CD14-positive monocyte (primary cell): ENCODE results near the gene NACA. TPM values are rescaled to one million over a fixed set of nuclear protein-coding genes. Genes with fewer than 3 reads are reported as not detected.
A peak's percentile ranks its signal among the peaks of the same experiment; 100 is the strongest.
"Not testable (repeated sequence)": the region's sequence is repeated elsewhere in the genome, so short reads cannot be mapped to it uniquely, and the experiment has no call there.

ENCODE experiments used
- DNase-seq, 3 donors: peaks; one replicate each; pipeline ENCODE4 v3.0.0-alpha.2; 2011 to 2022
- H2AFZ ChIP-seq: 2 replicates; pipeline ENCODE4 v1.6.0; 2012; ENCODE audit warnings: mild to moderate bottlenecking, low read depth, low read length, inconsistent platforms; ENCODE audit not compliant: insufficient read depth, poor library complexity, severe bottlenecking
- H3K27ac ChIP-seq, 2 donors: 1 replicate in 1 of 2; 2 replicates in 1 of 2; pipeline ENCODE4 v1.5.1; 2012 to 2013; ENCODE audit warnings: low read length in 2 of 2, control low read depth in 1 of 2, inconsistent platforms in 1 of 2, low read depth in 1 of 2, mild to moderate bottlenecking in 1 of 2
- H3K27me3 ChIP-seq, 2 donors: one replicate each; pipeline versions ENCODE4 v1.6.0 to v1.6.1; 2011 to 2013; ENCODE audit warnings: low read length in 2 of 2; ENCODE audit not compliant: control insufficient read depth in 2 of 2, insufficient read depth in 2 of 2
- H3K36me3 ChIP-seq, 2 donors: replicated peaks in 1 of 2; 1 replicate in 1 of 2; 2 replicates in 1 of 2; pipeline versions ENCODE4 v1.5.1 to v1.6.1; 2012 to 2013; ENCODE audit warnings: low read length in 2 of 2, control low read depth in 1 of 2, inconsistent platforms in 1 of 2, mild to moderate bottlenecking in 1 of 2; ENCODE audit not compliant: insufficient read depth in 2 of 2, control insufficient read depth in 1 of 2
- H3K4me1 ChIP-seq, 2 donors: 1 replicate in 1 of 2; 2 replicates in 1 of 2; pipeline versions ENCODE4 v1.5.1 to v1.6.1; 2012 to 2013; ENCODE audit warnings: low read length in 2 of 2, control low read depth in 1 of 2, inconsistent platforms in 1 of 2, mild to moderate bottlenecking in 1 of 2, moderate library complexity in 1 of 2; ENCODE audit not compliant: insufficient read depth in 2 of 2, control insufficient read depth in 1 of 2
- H3K4me2 ChIP-seq: replicated peaks from 2 replicates; pipeline ENCODE3; 2012; ENCODE audit warnings: low read length, moderate library complexity, mild to moderate bottlenecking; ENCODE audit not compliant: poor library complexity, severe bottlenecking; ENCODE audit errors: extremely low read depth
- H3K4me3 ChIP-seq, 3 experiments: fragments of 200-600 bp in 1 of 3; sonication (generic) in 1 of 3; replicated peaks in 1 of 3; 1 replicate in 2 of 3; 2 replicates in 1 of 3; pipeline ENCODE4 v1.5.1; 2011 to 2013; ENCODE audit warnings: low read length in 3 of 3, mild to moderate bottlenecking in 3 of 3, control low read depth in 2 of 3, low read depth in 2 of 3, inconsistent platforms in 1 of 3, moderate library complexity in 1 of 3
- H3K79me2 ChIP-seq: 2 replicates; pipeline ENCODE4 v1.6.0; 2012; ENCODE audit warnings: mild to moderate bottlenecking, control low read depth, inconsistent platforms, low read length, moderate library complexity; ENCODE audit not compliant: insufficient read depth
- H3K9ac ChIP-seq: 2 replicates; pipeline ENCODE4 v1.6.0; 2017; ENCODE audit warnings: low read length, mild to moderate bottlenecking; ENCODE audit not compliant: insufficient read depth, poor library complexity, severe bottlenecking
- H3K9me3 ChIP-seq, 2 donors: replicated peaks in 1 of 2; 1 replicate in 1 of 2; 2 replicates in 1 of 2; pipeline versions ENCODE4 v1.5.1 to v1.6.1; 2012 to 2013; ENCODE audit warnings: low read length in 2 of 2, control low read depth in 1 of 2; ENCODE audit not compliant: control insufficient read depth in 1 of 2, insufficient read depth in 1 of 2
- H4K20me1 ChIP-seq: 2 replicates; pipeline ENCODE4 v1.6.0; 2012; ENCODE audit warnings: mild to moderate bottlenecking, low read length, control low read depth, moderate library complexity; ENCODE audit not compliant: insufficient read depth
- H3K27ac Mint-ChIP-seq, 7 donors: one replicate each; pipeline ENCODE4 v1.8.0; 2020; ENCODE audit warnings: mild to moderate bottlenecking in 7 of 7, mixed read lengths in 7 of 7, moderate library complexity in 6 of 7, inconsistent platforms in 2 of 7
- H3K27me3 Mint-ChIP-seq, 3 donors: one replicate each; pipeline ENCODE4 v1.8.0; 2021 to 2022; ENCODE audit warnings: low read depth in 3 of 3, mild to moderate bottlenecking in 3 of 3, mixed read lengths in 3 of 3, moderate library complexity in 3 of 3, inconsistent platforms in 1 of 3
- H3K36me3 Mint-ChIP-seq, 2 donors: one replicate each; pipeline ENCODE4 v1.8.0; 2020; ENCODE audit warnings: mixed read lengths in 2 of 2, inconsistent platforms in 1 of 2, mild to moderate bottlenecking in 1 of 2
- H3K4me1 Mint-ChIP-seq: one replicate; pipeline ENCODE4 v1.8.0; 2020; ENCODE audit warnings: mild to moderate bottlenecking, mixed read lengths
- H3K4me3 Mint-ChIP-seq, 2 donors: one replicate each; pipeline ENCODE4 v1.8.0; 2020; ENCODE audit warnings: mild to moderate bottlenecking in 2 of 2, mixed read lengths in 2 of 2, moderate library complexity in 1 of 2
- H3K9me3 Mint-ChIP-seq, 7 donors: one replicate each; pipeline ENCODE4 v1.8.0; 2020 to 2022; ENCODE audit warnings: mixed read lengths in 7 of 7, mild to moderate bottlenecking in 6 of 7, moderate library complexity in 6 of 7, inconsistent platforms in 2 of 7
- WGBS: methylation state at CpG from one replicate; pipeline ENCODE4 v1.1.5; 2013; ENCODE audit warnings: missing lambda C conversion rate; ENCODE audit not compliant: insufficient coverage; 5-methylcytosine and 5-hydroxymethylcytosine counted together
- intact Hi-C, 2 donors: fragments of 100-400 bp; cut with micrococcal nuclease; formaldehyde crosslinking; loops; one replicate each; pipeline versions ENCODE4 v1.15.0 to v1.15.1; 2023
- polyA plus RNA-seq, 3 donors: library from polyadenylated mRNA; depleted of rRNA in 1 of 3; unstranded in 2 of 3; stranded (reverse) in 1 of 3; fragments of 300-500 nt in 2 of 3; fragments of >200 nt in 1 of 3; fragmentation: Illumina TruSeq in 2 of 3; gene quantifications; 1 replicate in 2 of 3; 2 replicates in 1 of 3; pipeline ENCODE4 v1.2.3, GENCODE V29; 2012 to 2021
- TF ChIP-seq, protein P1 (sequence below): fragments of 200-600 bp; IDR thresholded peaks from one replicate; pipeline ENCODE4 v1.8.0; 2022; ENCODE audit warnings: antibody characterized with exemption, mild to moderate bottlenecking

The NACA gene
- polyA plus RNA-seq, 3 donors = 797 to 1,102 (median 937) TPM

- Mint-ChIP-seq H3K4me1 (peaks cover 18% of the 10 kb centered on the region), H3K27ac (peak overlapping the region in 6 of 7 donors; percentile 10 to 65 (median 42)), H3K9me3 (no peaks in the 10 kb centered on the region), H3K27me3 (peaks cover 0 to 2% (median 1%) of the 10 kb centered on the region in 3 donors), H3K36me3 (peaks cover 18 to 36% of the 10 kb centered on the region in 2 donors), H3K4me3 (no peak overlapping the region)
- Histone ChIP-seq H4K20me1 (peaks cover 11% of the 10 kb centered on the region), H3K9ac (no peak overlapping the region), H3K79me2 (peaks cover 47% of the 10 kb centered on the region), H3K9me3 (no peaks in the 10 kb centered on the region), H3K4me3 (no peak overlapping the region), H2AFZ (peak overlapping the region; percentile 46), H3K36me3 (peaks cover 6 to 28% of the 10 kb centered on the region in 2 donors), H3K4me2 (no peak overlapping the region), H3K27ac (peak overlapping the region in 1 of 2 donors; percentile 4), H3K4me1 (peaks cover 16 to 28% of the 10 kb centered on the region in 2 donors), H3K27me3 (no peaks in the 10 kb centered on the region)
- intact Hi-C loops = loop anchor here in 1 of 2 donors (5.0 to 10.0 kb wide), 2 partner anchors 41 to 83 kb away; partner anchors contain the start of genes ATP5F1B and PTGES3
- no peak for DNase-seq
- TF ChIP-seq, protein P1, sequence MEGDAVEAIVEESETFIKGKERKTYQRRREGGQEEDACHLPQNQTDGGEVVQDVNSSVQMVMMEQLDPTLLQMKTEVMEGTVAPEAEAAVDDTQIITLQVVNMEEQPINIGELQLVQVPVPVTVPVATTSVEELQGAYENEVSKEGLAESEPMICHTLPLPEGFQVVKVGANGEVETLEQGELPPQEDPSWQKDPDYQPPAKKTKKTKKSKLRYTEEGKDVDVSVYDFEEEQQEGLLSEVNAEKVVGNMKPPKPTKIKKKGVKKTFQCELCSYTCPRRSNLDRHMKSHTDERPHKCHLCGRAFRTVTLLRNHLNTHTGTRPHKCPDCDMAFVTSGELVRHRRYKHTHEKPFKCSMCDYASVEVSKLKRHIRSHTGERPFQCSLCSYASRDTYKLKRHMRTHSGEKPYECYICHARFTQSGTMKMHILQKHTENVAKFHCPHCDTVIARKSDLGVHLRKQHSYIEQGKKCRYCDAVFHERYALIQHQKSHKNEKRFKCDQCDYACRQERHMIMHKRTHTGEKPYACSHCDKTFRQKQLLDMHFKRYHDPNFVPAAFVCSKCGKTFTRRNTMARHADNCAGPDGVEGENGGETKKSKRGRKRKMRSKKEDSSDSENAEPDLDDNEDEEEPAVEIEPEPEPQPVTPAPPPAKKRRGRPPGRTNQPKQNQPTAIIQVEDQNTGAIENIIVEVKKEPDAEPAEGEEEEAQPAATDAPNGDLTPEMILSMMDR = no peak
- 82% methylated on average over 5 of the region's 11 CpGs for WGBS
Observed at GRCh38 chr12:56728139-56728861, 3.2 kb upstream of the NACA start.

- H3K4me1 Mint-ChIP-seq = peaks cover 37% of the 10 kb centered on the region
Observed at GRCh38 chr12:56726196-56726675, 1.1 kb upstream of the NACA start.

More at GRCh38 chr12:56726196-56726675, 1.1 kb upstream of the NACA start:
- Histone ChIP-seq H3K4me1 (peaks cover 36 to 49% of the 10 kb centered on the region in 2 donors), H3K4me2 (peak overlapping the region; percentile 89), H3K27ac (peak overlapping the region; percentile 93 to 97), H3K79me2 (peaks cover 67% of the 10 kb centered on the region), H3K9ac (peak overlapping the region; percentile 90), H3K4me3 (peak overlapping the region in 2 of 3 experiments; percentile 98 to 99), H4K20me1 (peaks cover 29% of the 10 kb centered on the region), H3K36me3 (peaks cover 5 to 25% of the 10 kb centered on the region in 2 donors), H2AFZ (peak overlapping the region; percentile 82)
- Mint-ChIP-seq H3K27ac (peak overlapping the region; percentile 97 to 99 (median 98)), H3K4me3 (peak overlapping the region; percentile 98), H3K36me3 (peaks cover 23 to 27% of the 10 kb centered on the region in 2 donors)
- not testable (repeated sequence) for H3K9me3 Mint-ChIP-seq, H3K27me3 ChIP-seq, H3K27me3 Mint-ChIP-seq, DNase-seq, H3K9me3 ChIP-seq
- intact Hi-C loops = loop anchor here (1.0 to 10.0 kb wide), 3 partner anchors 38 to 81 kb away; partner anchors contain the start of genes PTGES3 (in 2 of the 2) and ATP5F1B (in 1 of the 2)
- 90% methylated on average over 8 of the region's 15 CpGs for WGBS
